OCI-LY3 (cell line): Measurements from ENCODE around the gene GLO1.

Experiments
- CTCF ChIP-seq: fragments of 200-600, 300-600 bp; sonication (generic); IDR thresholded peaks from 2 replicates; pipeline ENCODE4 v1.5.1; 2014; ENCODE audit warnings: antibody characterized with exemption, low read length, low read depth
- EZH2phosphoT487 ChIP-seq: fragments of 200-600 bp; shearing (Covaris generic); IDR thresholded peaks from 2 replicates; pipeline ENCODE4 v1.6.1; 2018; ENCODE audit warnings: antibody characterized with exemption, mixed run types, low read depth

GRCh38 chr6:38640216-38640909, 62.6 kb downstream of the GLO1 start:
- TF ChIP-seq CTCF (no peak), EZH2phosphoT487 (no peak)
